ENCODE data around the gene MRGPRE.

Gene MRGPRE

GRCh38 chr11:3193373-3194015 is 38.7 kb downstream of the MRGPRE start:
- TF ChIP-seq TAF1 (IDR thresholded peaks at IDR 0.05; ENCODE audit: borderline replicate concordance, insufficient read depth, low read length) (no peak), REST (IDR thresholded peaks at IDR 0.05; ENCODE audit: insufficient read depth in 1 of 2, low read depth in 2 of 2, low read length in 2 of 2) (no peak), FOXP2 (optimal IDR thresholded peaks at IDR 0.05; ENCODE audit: borderline replicate concordance, extremely low read depth, extremely low read length, insufficient read depth) (no peak), POLR2AphosphoS5 (IDR thresholded peaks at IDR 0.05; ENCODE audit: low read depth, low read length) (no peak), SIN3A (IDR thresholded peaks at IDR 0.05; ENCODE audit: borderline replicate concordance, insufficient read depth, low read length) (no peak)

GRCh38 chr11:3192511-3193372 is 39.5 kb downstream of the MRGPRE start:
- no peak for TF ChIP-seq SIN3A (IDR thresholded peaks at IDR 0.05; ENCODE audit: borderline replicate concordance, insufficient read depth, low read length)
- no peak for TF ChIP-seq POLR2AphosphoS5 (IDR thresholded peaks at IDR 0.05; ENCODE audit: low read depth, low read length)
- TF ChIP-seq REST (IDR thresholded peaks at IDR 0.05; ENCODE audit: insufficient read depth in 1 of 2, low read depth in 2 of 2, low read length in 2 of 2), result no peak
- no peak for TF ChIP-seq FOXP2 (optimal IDR thresholded peaks at IDR 0.05; ENCODE audit: borderline replicate concordance, extremely low read depth, extremely low read length, insufficient read depth)
- TF ChIP-seq TAF1 (IDR thresholded peaks at IDR 0.05; ENCODE audit: borderline replicate concordance, insufficient read depth, low read length), result no peak

- TF ChIP-seq REST (IDR thresholded peaks at IDR 0.05; ENCODE audit: insufficient read depth in 1 of 2, low read depth in 2 of 2, low read length in 2 of 2) (no peak), FOXP2 (optimal IDR thresholded peaks at IDR 0.05; ENCODE audit: borderline replicate concordance, extremely low read depth, extremely low read length, insufficient read depth) (no peak), TAF1 (IDR thresholded peaks at IDR 0.05; ENCODE audit: borderline replicate concordance, insufficient read depth, low read length) (no peak), SIN3A (IDR thresholded peaks at IDR 0.05; ENCODE audit: borderline replicate concordance, insufficient read depth, low read length) (no peak), POLR2AphosphoS5 (IDR thresholded peaks at IDR 0.05; ENCODE audit: low read depth, low read length) (no peak)
Measured at GRCh38 chr11:3191586-3192324, 40.5 kb downstream of the MRGPRE start.

GRCh38 chr11:3190600-3190999 is 41.6 kb downstream of the MRGPRE start:
- TF ChIP-seq SIN3A (IDR thresholded peaks at IDR 0.05; ENCODE audit: borderline replicate concordance, insufficient read depth, low read length) (no peak), TAF1 (IDR thresholded peaks at IDR 0.05; ENCODE audit: borderline replicate concordance, insufficient read depth, low read length) (no peak), FOXP2 (optimal IDR thresholded peaks at IDR 0.05; ENCODE audit: borderline replicate concordance, extremely low read depth, extremely low read length, insufficient read depth) (no peak), REST (IDR thresholded peaks at IDR 0.05; ENCODE audit: insufficient read depth in 1 of 2, low read depth in 2 of 2, low read length in 2 of 2) (no peak), POLR2AphosphoS5 (IDR thresholded peaks at IDR 0.05; ENCODE audit: low read depth, low read length) (no peak)

Measured in PFSK-1 (cell line).